ENCODE results near the gene NLGN2. TPM values are rescaled to one million over a fixed set of nuclear protein-coding genes. Genes with fewer than 3 reads are reported as not detected.

The NLGN2 gene
- total and polyA plus RNA-seq, 4 donors: 21.5 to 210 (median 111) TPM

- H3K27me3 ChIP-seq (ENCODE audit: control insufficient read depth, insufficient read depth, low read length): no peaks in the 10 kb centered on the region
- no peak for DNase-seq (ENCODE audit: low read depth in 4 of 6, low spot score in 6 of 6)
- WGBS (ENCODE audit: insufficient coverage): 83% methylated on average over 5 of the region's 7 CpGs
- H3K4me1 ChIP-seq (ENCODE audit: control insufficient read depth, insufficient read depth, low read length): peaks cover 9% of the 10 kb centered on the region
- H3K36me3 ChIP-seq (ENCODE audit: control insufficient read depth, insufficient read depth, low read length): peaks cover 49% of the 10 kb centered on the region
- H3K9me3 ChIP-seq (ENCODE audit: control insufficient read depth, insufficient read depth, low read length): no peaks in the 10 kb centered on the region
- no peak overlapping the region for H3K27ac ChIP-seq (ENCODE audit: low read depth, low read length)
- H3K4me3 ChIP-seq (ENCODE audit: low read depth, low read length): no peak overlapping the region
These were observed 53.4 kb downstream of the NLGN2 start for GRCh38 chr17:7460850-7461660.

GRCh38 chr17:7462474-7463371 lies 55.1 kb downstream of the NLGN2 start:
- H3K36me3 ChIP-seq (ENCODE audit: control insufficient read depth, insufficient read depth, low read length): peaks cover 63% of the 10 kb centered on the region

GRCh38 chr17:7463372-7463846 lies 55.8 kb downstream of the NLGN2 start:
- H3K9me3 ChIP-seq (ENCODE audit: control insufficient read depth, insufficient read depth, low read length): no peaks in the 10 kb centered on the region
- 96% methylated on average over 10 of the region's 14 CpGs for WGBS (ENCODE audit: insufficient coverage)
- H3K27me3 ChIP-seq (ENCODE audit: control insufficient read depth, insufficient read depth, low read length): no peaks in the 10 kb centered on the region
- no peak overlapping the region for H3K27ac ChIP-seq (ENCODE audit: low read depth, low read length)
- DNase-seq (ENCODE audit: low read depth in 4 of 6, low spot score in 6 of 6): no peak
- peaks cover 17% of the 10 kb centered on the region for H3K4me1 ChIP-seq (ENCODE audit: control insufficient read depth, insufficient read depth, low read length)
- peaks cover 65% of the 10 kb centered on the region for H3K36me3 ChIP-seq (ENCODE audit: control insufficient read depth, insufficient read depth, low read length)
- H3K4me3 ChIP-seq (ENCODE audit: low read depth, low read length): no peak overlapping the region

More at GRCh38 chr17:7462474-7463371, 55.1 kb downstream of the NLGN2 start:
- 88% methylated on average over 36 of the region's 44 CpGs for WGBS (ENCODE audit: insufficient coverage)
- Histone ChIP-seq H3K9me3 (ENCODE audit: control insufficient read depth, insufficient read depth, low read length) (no peaks in the 10 kb centered on the region), H3K4me3 (ENCODE audit: low read depth, low read length) (no peak overlapping the region), H3K27me3 (ENCODE audit: control insufficient read depth, insufficient read depth, low read length) (no peaks in the 10 kb centered on the region), H3K4me1 (ENCODE audit: control insufficient read depth, insufficient read depth, low read length) (peaks cover 12% of the 10 kb centered on the region), H3K27ac (ENCODE audit: low read depth, low read length) (no peak overlapping the region)
- no peak for DNase-seq (ENCODE audit: low read depth in 4 of 6, low spot score in 6 of 6)

- WGBS (ENCODE audit: insufficient coverage): 92% methylated on average over 7 of the region's 9 CpGs
- H3K36me3 ChIP-seq (ENCODE audit: control insufficient read depth, insufficient read depth, low read length): peaks cover 68% of the 10 kb centered on the region
- no peaks in the 10 kb centered on the region for H3K9me3 ChIP-seq (ENCODE audit: control insufficient read depth, insufficient read depth, low read length)
- no peak overlapping the region for H3K27ac ChIP-seq (ENCODE audit: low read depth, low read length)
- peaks cover 17% of the 10 kb centered on the region for H3K4me1 ChIP-seq (ENCODE audit: control insufficient read depth, insufficient read depth, low read length)
- no peak for DNase-seq (ENCODE audit: low read depth in 4 of 6, low spot score in 6 of 6)
- no peak overlapping the region for H3K4me3 ChIP-seq (ENCODE audit: low read depth, low read length)
- no peaks in the 10 kb centered on the region for H3K27me3 ChIP-seq (ENCODE audit: control insufficient read depth, insufficient read depth, low read length)
These were observed 56.4 kb downstream of the NLGN2 start for GRCh38 chr17:7464081-7464480.

GRCh38 chr17:7465597-7466275 lies 58.1 kb downstream of the NLGN2 start:
- Histone ChIP-seq H3K9me3 (ENCODE audit: control insufficient read depth, insufficient read depth, low read length) (no peaks in the 10 kb centered on the region), H3K36me3 (ENCODE audit: control insufficient read depth, insufficient read depth, low read length) (peaks cover 68% of the 10 kb centered on the region), H3K4me3 (ENCODE audit: low read depth, low read length) (no peak overlapping the region), H3K27me3 (ENCODE audit: control insufficient read depth, insufficient read depth, low read length) (no peaks in the 10 kb centered on the region), H3K27ac (ENCODE audit: low read depth, low read length) (no peak overlapping the region), H3K4me1 (ENCODE audit: control insufficient read depth, insufficient read depth, low read length) (peaks cover 17% of the 10 kb centered on the region)
- DNase-seq (ENCODE audit: low read depth in 4 of 6, low spot score in 6 of 6): no peak
- 92% methylated on average over 28 of the region's 33 CpGs for WGBS (ENCODE audit: insufficient coverage)

GRCh38 chr17:7466318-7466638 lies 58.6 kb downstream of the NLGN2 start:
- peaks cover 17% of the 10 kb centered on the region for H3K4me1 ChIP-seq (ENCODE audit: control insufficient read depth, insufficient read depth, low read length)
- H3K27me3 ChIP-seq (ENCODE audit: control insufficient read depth, insufficient read depth, low read length): no peaks in the 10 kb centered on the region
- 95% methylated on average over 6 of the region's 9 CpGs for WGBS (ENCODE audit: insufficient coverage)
- H3K9me3 ChIP-seq (ENCODE audit: control insufficient read depth, insufficient read depth, low read length): no peaks in the 10 kb centered on the region
- peaks cover 65% of the 10 kb centered on the region for H3K36me3 ChIP-seq (ENCODE audit: control insufficient read depth, insufficient read depth, low read length)
- no peak overlapping the region for H3K27ac ChIP-seq (ENCODE audit: low read depth, low read length)
- no peak for DNase-seq (ENCODE audit: low read depth in 4 of 6, low spot score in 6 of 6)
- H3K4me3 ChIP-seq (ENCODE audit: low read depth, low read length): no peak overlapping the region

GRCh38 chr17:7466639-7467341 lies 59.1 kb downstream of the NLGN2 start:
- H3K9me3 ChIP-seq (ENCODE audit: control insufficient read depth, insufficient read depth, low read length): no peaks in the 10 kb centered on the region
- H3K36me3 ChIP-seq (ENCODE audit: control insufficient read depth, insufficient read depth, low read length): peaks cover 60% of the 10 kb centered on the region
- no peaks in the 10 kb centered on the region for H3K27me3 ChIP-seq (ENCODE audit: control insufficient read depth, insufficient read depth, low read length)
- peak in 1 of 6 donors; percentile 44 for DNase-seq (ENCODE audit: low read depth in 4 of 6, low spot score in 6 of 6)
- peaks cover 17% of the 10 kb centered on the region for H3K4me1 ChIP-seq (ENCODE audit: control insufficient read depth, insufficient read depth, low read length)
- WGBS (ENCODE audit: insufficient coverage): 80% methylated on average over 14 of the region's 16 CpGs
- no peak overlapping the region for H3K4me3 ChIP-seq (ENCODE audit: low read depth, low read length)
- no peak overlapping the region for H3K27ac ChIP-seq (ENCODE audit: low read depth, low read length)

- Histone ChIP-seq H3K27me3 (ENCODE audit: control insufficient read depth, insufficient read depth, low read length) (no peaks in the 10 kb centered on the region), H3K9me3 (ENCODE audit: control insufficient read depth, insufficient read depth, low read length) (no peaks in the 10 kb centered on the region), H3K4me1 (ENCODE audit: control insufficient read depth, insufficient read depth, low read length) (peaks cover 17% of the 10 kb centered on the region), H3K36me3 (ENCODE audit: control insufficient read depth, insufficient read depth, low read length) (peaks cover 54% of the 10 kb centered on the region), H3K27ac (ENCODE audit: low read depth, low read length) (no peak overlapping the region), H3K4me3 (ENCODE audit: low read depth, low read length) (no peak overlapping the region)
- WGBS (ENCODE audit: insufficient coverage): 57% methylated on average over 3 of the region's 3 CpGs
- no peak for DNase-seq (ENCODE audit: low read depth in 4 of 6, low spot score in 6 of 6)
These were observed 59.9 kb downstream of the NLGN2 start for GRCh38 chr17:7467498-7467897.

GRCh38 chr17:7468290-7468689 lies 60.6 kb downstream of the NLGN2 start:
- 94% methylated on average over 9 of the region's 11 CpGs for WGBS (ENCODE audit: insufficient coverage)
- H3K4me1 ChIP-seq (ENCODE audit: control insufficient read depth, insufficient read depth, low read length): peaks cover 17% of the 10 kb centered on the region
- H3K4me3 ChIP-seq (ENCODE audit: low read depth, low read length): no peak overlapping the region
- DNase-seq (ENCODE audit: low read depth in 4 of 6, low spot score in 6 of 6): no peak
- H3K27me3 ChIP-seq (ENCODE audit: control insufficient read depth, insufficient read depth, low read length): no peaks in the 10 kb centered on the region
- H3K36me3 ChIP-seq (ENCODE audit: control insufficient read depth, insufficient read depth, low read length): peaks cover 46% of the 10 kb centered on the region
- no peak overlapping the region for H3K27ac ChIP-seq (ENCODE audit: low read depth, low read length)
- H3K9me3 ChIP-seq (ENCODE audit: control insufficient read depth, insufficient read depth, low read length): no peaks in the 10 kb centered on the region

Measured in spinal cord (tissue), 10 donors.